HCT116 (cell line): Measurements from ENCODE around the gene DNAH5. TPM values are rescaled to one million over a fixed set of nuclear protein-coding genes. Genes with fewer than 3 reads are reported as not detected.

Experiments used
- ATAC-seq: fragments of 200-7000 bp; cut with Tn5 transposase; 2 replicates; pipeline ENCODE4 v1.9.1; 2020; ENCODE audit warnings: mild to moderate bottlenecking, moderate library complexity
- BruUV-seq: library from RNA; stranded (reverse); fragments of 400-500 nt; replicated peaks from 2 replicates; lab custom pipeline; 2021; lab: Mats Ljungman, UMichigan
- CTCF ChIA-PET: fragments of 300-600 bp; sonication (Branson Sonifier 250); formaldehyde crosslinking; loops from one replicate; lab custom pipeline; 2021; ENCODE audit warnings: antibody characterized with exemption; lab: Charles Lee
- POLR2A ChIA-PET: fragments of 300-600, 350-600 bp; sonication (Branson Sonifier 250); formaldehyde crosslinking; loops from one replicate; lab custom pipeline; 2021; ENCODE audit warnings: antibody characterized with exemption; lab: Charles Lee
- RAD21 ChIA-PET, 2 experiments: fragments of 300-600 bp; sonication (Branson Sonifier 250); formaldehyde crosslinking; loops; one replicate each; lab custom pipeline; 2023; ENCODE audit warnings: low total read pairs in 2 of 2; ENCODE audit not compliant: uncharacterized antibody in 2 of 2, unreplicated experiment in 2 of 2, low non-redundant PET in 1 of 2; lab: Charles Lee
- DNase-seq: peaks from one replicate; pipeline ENCODE4 v3.0.0-alpha.2; 2010; ENCODE audit warnings: low read depth, low spot score
- H2AFZ ChIP-seq: fragments of 200-600 bp; shearing (Covaris generic), sonication (generic); 2 replicates; pipeline ENCODE4 v1.6.1; 2017; ENCODE audit warnings: low read depth, mixed run types, mixed read lengths, antibody characterized with exemption, low read length; ENCODE audit not compliant: poor library complexity, severe bottlenecking
- H3K27ac ChIP-seq: 2 replicates; pipeline ENCODE4 v1.5.1; 2012; ENCODE audit warnings: low read depth, low read length
- H3K27me3 ChIP-seq: fragments of 200-600 bp; sonication (generic); 2 replicates; pipeline ENCODE4 v1.6.1; 2016; ENCODE audit warnings: mixed run types, low read length, mixed read lengths; ENCODE audit not compliant: insufficient read depth
- H3K36me3 ChIP-seq, 2 experiments: fragments of 200-500 bp in 1 of 2; fragments of 200-600 bp in 1 of 2; sonication (Bioruptor generic) in 1 of 2; sonication (generic) in 1 of 2; 2 replicates each; pipeline versions ENCODE4 v1.5.1 to v1.6.1; 2014 to 2016; ENCODE audit warnings: low read length in 2 of 2, inconsistent platforms in 1 of 2, mixed read lengths in 1 of 2, mixed run types in 1 of 2; ENCODE audit not compliant: insufficient read depth in 2 of 2, control insufficient read depth in 1 of 2
- H3K4me1 ChIP-seq, 2 experiments: fragments of 200-600 bp in 1 of 2; sonication (generic) in 1 of 2; 2 replicates each; pipeline versions ENCODE4 v1.5.1 to v1.6.1; 2012 to 2017; ENCODE audit warnings: low read length in 2 of 2, inconsistent platforms in 1 of 2, mild to moderate bottlenecking in 1 of 2, mixed read lengths in 1 of 2, mixed run types in 1 of 2, moderate library complexity in 1 of 2; ENCODE audit not compliant: insufficient read depth in 2 of 2, control insufficient read depth in 1 of 2
- H3K4me2 ChIP-seq: fragments of 200-600 bp; sonication (generic); 2 replicates; pipeline ENCODE4 v1.6.1; 2017; ENCODE audit warnings: mixed run types, low read length, mixed read lengths
- H3K4me3 ChIP-seq, 2 experiments: fragments of 200-600 bp in 1 of 2; sonication (generic) in 1 of 2; replicated peaks in 1 of 2; 2 replicates each; pipeline ENCODE4 v1.5.1; 2011 to 2016; ENCODE audit warnings: low read length in 2 of 2, control low read depth in 1 of 2, low read depth in 1 of 2, mild to moderate bottlenecking in 1 of 2, mixed read lengths in 1 of 2, mixed run types in 1 of 2
- H3K79me2 ChIP-seq: fragments of 200-600 bp; sonication (generic); 2 replicates; pipeline ENCODE4 v1.6.1; 2017; ENCODE audit warnings: mild to moderate bottlenecking, mixed run types, low read length, moderate library complexity, mixed read lengths; ENCODE audit not compliant: insufficient read depth
- H3K9ac ChIP-seq: fragments of 200-600 bp; sonication (generic); 2 replicates; pipeline ENCODE4 v1.6.1; 2016; ENCODE audit warnings: low read length, mixed read lengths
- H3K9me2 ChIP-seq: fragments of 200-600 bp; sonication (generic), shearing (Covaris generic); 2 replicates; pipeline ENCODE4 v1.6.1; 2017; ENCODE audit warnings: mixed run types, mild to moderate bottlenecking, moderate library complexity; ENCODE audit not compliant: insufficient read depth
- H3K9me3 ChIP-seq, 2 experiments: fragments of 200-500 bp in 1 of 2; fragments of 200-600 bp in 1 of 2; sonication (Bioruptor generic) in 1 of 2; sonication (generic) in 1 of 2; 2 replicates each; pipeline ENCODE4 v1.6.1; 2014 to 2017; ENCODE audit warnings: low read length in 2 of 2, mixed read lengths in 2 of 2, inconsistent platforms in 1 of 2, low read depth in 1 of 2, mild to moderate bottlenecking in 1 of 2, mixed run types in 1 of 2, moderate library complexity in 1 of 2; ENCODE audit not compliant: control insufficient read depth in 1 of 2, insufficient read depth in 1 of 2
- H4K20me1 ChIP-seq: fragments of 200-600 bp; sonication (generic), shearing (Covaris generic); 2 replicates; pipeline ENCODE4 v1.6.1; 2017; ENCODE audit warnings: mixed run types, mild to moderate bottlenecking, moderate library complexity; ENCODE audit not compliant: insufficient read depth
- CBX3 ChIP-seq: IDR thresholded peaks from 2 replicates; pipeline ENCODE4 v1.6.1; 2012; ENCODE audit warnings: low read depth
- CTCF ChIP-seq, 3 experiments: fragments of 200-600 bp in 1 of 3; sonication (generic) in 1 of 3; IDR thresholded peaks in 2 of 3; conservative IDR thresholded peaks in 1 of 3; 2 replicates each; pipeline ENCODE4 v1.5.1; 2012 to 2017; ENCODE audit warnings: low read depth in 2 of 3, low read length in 2 of 3, antibody characterized with exemption in 1 of 3, borderline replicate concordance in 1 of 3, control low read depth in 1 of 3, mild to moderate bottlenecking in 1 of 3, mixed read lengths in 1 of 3, mixed run types in 1 of 3, moderate library complexity in 1 of 3; ENCODE audit not compliant: insufficient read depth in 1 of 3
- EGR1 ChIP-seq: IDR thresholded peaks from 2 replicates; pipeline ENCODE4 v1.6.1; 2012; ENCODE audit warnings: low read depth
- JUND ChIP-seq: IDR thresholded peaks from 2 replicates; pipeline ENCODE4 v1.6.1; 2012
- REST ChIP-seq: IDR thresholded peaks from 2 replicates; pipeline ENCODE4 v1.6.1; 2012; ENCODE audit warnings: low read depth
- SP1 ChIP-seq: IDR thresholded peaks from 2 replicates; pipeline ENCODE4 v1.6.1; 2012; ENCODE audit warnings: low read depth
- TCF7L2 ChIP-seq: IDR thresholded peaks from 2 replicates; pipeline ENCODE4 v1.7.0; 2011; ENCODE audit warnings: borderline replicate concordance, inconsistent platforms; ENCODE audit not compliant: insufficient read depth, insufficient read length; ENCODE audit errors: extremely low read depth
- ZNF274 ChIP-seq: fragments of 200-500 bp; sonication (Bioruptor generic); IDR thresholded peaks from 2 replicates; pipeline ENCODE4 v1.6.1; 2014; ENCODE audit warnings: mild to moderate bottlenecking, low read depth, low read length, inconsistent platforms
- intact Hi-C: fragments of 100-400 bp; cut with micrococcal nuclease; formaldehyde crosslinking; loops from 2 replicates; pipeline ENCODE4 v1.10.0; 2022
- total RNA-seq: library from RNA; stranded (reverse); gene quantifications from one replicate; pipeline ENCODE4 v1.2.1, GENCODE V29; 2021; ENCODE audit not compliant: unreplicated experiment

Gene DNAH5
- total RNA-seq, 1 experiment from 2014 or later: 0.37 TPM

GRCh38 chr5:13814301-13814700 is 130.2 kb downstream of the DNAH5 start:
- DNase-seq: no peak
- no peaks in the 10 kb centered on the region for H3K9me2 ChIP-seq
- ChIA-PET POLR2A (no interaction called here), RAD21 (no interaction called here), CTCF (no interaction called here)
- H3K27ac ChIP-seq: no peak overlapping the region
- intact Hi-C loops: no loop called here
- no peak overlapping the region for H3K4me2 ChIP-seq
- H3K4me1 ChIP-seq: no peaks in the 10 kb centered on the region
- 0 out of 2 replicates have a peak, but pooled peaks cover 4% of the 10 kb centered on the region for H3K27me3 ChIP-seq
- no peaks in the 10 kb centered on the region for H3K79me2 ChIP-seq
- H2AFZ ChIP-seq: no peak overlapping the region
- H4K20me1 ChIP-seq: no peaks in the 10 kb centered on the region
- BruUV-seq: no TSS peak
- H3K9ac ChIP-seq: no peak overlapping the region
- H3K36me3 ChIP-seq: no peaks in the 10 kb centered on the region
- no peak overlapping the region for H3K4me3 ChIP-seq
- no peak for TF ChIP-seq JUND
- no peak for TF ChIP-seq TCF7L2
- TF ChIP-seq ZNF274: no peak
- no peak for TF ChIP-seq EGR1
- no peak for TF ChIP-seq CTCF (IDR thresholded peaks at IDR 0.05 in 2 of 3, conservative IDR thresholded peaks at IDR 0.05 in 1 of 3; ENCODE audit: borderline replicate concordance in 1 of 3, insufficient read depth in 1 of 3, low read depth in 2 of 3, low read length in 2 of 3)
- no peak for TF ChIP-seq CBX3
- no peak for TF ChIP-seq REST
- TF ChIP-seq SP1: no peak
- no peaks in the 10 kb centered on the region; a peak in 1 of 4 replicates for H3K9me3 ChIP-seq
- ATAC-seq: no peak
